ENCODE results near the gene NTF3.

Gene NTF3

GRCh38 chr12:5432011-5432400, at the start of gene NTF3:
TSS of gene NTF3 (plus strand) at chr12:5432108. CDS start at chr12:5432325, 217 bp downstream.
- H3K4me3 ChIP-seq (ENCODE audit: low read depth, low read length), result no peak within 1 kb of the TSS
- no peak for TF ChIP-seq CTCF (conservative IDR thresholded peaks at IDR 0.05; ENCODE audit: low read depth, low read length)
- peak; percentile 11 for DNase-seq (ENCODE audit: low read depth)

DNA sequence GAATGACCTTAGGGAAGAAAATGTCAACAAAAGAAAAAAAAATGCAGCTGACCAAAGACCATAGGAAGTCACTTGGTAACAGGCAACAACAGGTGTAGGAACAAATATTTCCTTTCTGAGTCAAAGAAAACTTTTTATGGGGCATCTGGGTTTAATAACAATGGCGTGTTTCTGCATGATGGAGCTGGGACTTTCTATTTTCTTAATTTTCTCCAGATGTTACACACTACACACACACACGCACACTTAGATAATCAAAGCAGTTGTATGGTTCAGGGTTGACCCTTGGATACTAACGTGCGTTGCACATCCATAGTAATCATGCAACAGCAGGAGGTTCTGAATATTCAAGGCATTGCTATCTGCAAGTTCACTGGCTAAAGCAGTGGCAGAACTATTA, 47.9 kb upstream of the NTF3 start:
- no peak for TF ChIP-seq CTCF (conservative IDR thresholded peaks at IDR 0.05; ENCODE audit: low read depth, low read length)

DNA sequence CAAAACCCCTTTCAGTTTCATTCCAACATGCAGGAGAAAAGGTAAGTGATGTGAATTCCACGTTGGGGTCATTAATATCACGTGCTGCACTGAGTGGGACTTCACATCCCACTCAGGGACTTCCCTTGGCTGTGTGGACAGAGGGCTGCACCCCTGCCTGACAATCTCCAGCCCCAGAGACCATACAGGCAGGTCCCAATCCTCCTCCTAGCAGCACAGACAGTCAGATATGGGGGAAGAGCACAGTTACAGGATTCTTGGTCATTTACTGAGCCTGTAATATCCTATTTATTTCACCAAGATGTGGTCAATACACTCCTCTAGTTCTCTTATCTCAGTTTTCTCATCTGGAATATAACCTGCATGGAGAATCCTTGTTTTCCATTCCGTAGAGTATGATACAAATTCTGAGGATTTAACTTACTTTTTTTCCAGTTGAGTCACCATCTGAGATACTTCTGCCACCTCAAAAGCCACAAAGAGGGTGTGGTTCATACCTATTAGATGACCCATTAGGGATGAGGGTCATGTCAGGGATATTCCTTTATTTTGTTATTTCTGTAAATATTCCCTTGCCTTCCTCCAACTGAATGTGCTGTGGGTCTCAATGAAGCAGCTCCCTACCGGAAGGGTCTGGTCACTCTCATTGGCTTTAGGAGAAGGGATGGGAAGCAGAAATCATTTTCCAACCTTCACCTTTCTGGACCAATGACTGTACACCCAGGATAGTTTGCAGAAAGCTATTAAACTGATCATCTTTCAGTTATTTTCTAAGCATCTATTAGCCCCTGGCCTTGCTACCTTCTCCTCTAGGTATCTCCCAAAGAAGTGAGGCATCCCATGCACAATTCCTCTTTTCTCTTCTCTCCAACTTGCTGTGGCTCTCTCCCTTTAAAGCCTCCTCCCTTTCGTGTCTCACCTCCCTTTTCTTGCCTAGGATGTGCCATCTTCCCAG, 43.0 kb upstream of the NTF3 start:
- H3K4me3 ChIP-seq (ENCODE audit: low read depth, low read length), result no peak overlapping the region
- no peak for TF ChIP-seq CTCF (conservative IDR thresholded peaks at IDR 0.05; ENCODE audit: low read depth, low read length)
- no peak for DNase-seq (ENCODE audit: low read depth)

More for the DNA sequence above, 47.9 kb upstream of the NTF3 start:
- H3K4me3 ChIP-seq (ENCODE audit: low read depth, low read length), result no peak overlapping the region
- DNase-seq (ENCODE audit: low read depth), result no peak

- H3K4me3 ChIP-seq (ENCODE audit: low read depth, low read length), result no peak overlapping the region
- DNase-seq (ENCODE audit: low read depth), result no peak
- TF ChIP-seq CTCF (conservative IDR thresholded peaks at IDR 0.05; ENCODE audit: low read depth, low read length), result no peak
Observed at GRCh38 chr12:5390174-5390799, 41.6 kb upstream of the NTF3 start.

- no peak for DNase-seq (ENCODE audit: low read depth)
- no peak overlapping the region for H3K4me3 ChIP-seq (ENCODE audit: low read depth, low read length)
- no peak for TF ChIP-seq CTCF (conservative IDR thresholded peaks at IDR 0.05; ENCODE audit: low read depth, low read length)
Observed at GRCh38 chr12:5391653-5392052, 40.3 kb upstream of the NTF3 start.

DNA sequence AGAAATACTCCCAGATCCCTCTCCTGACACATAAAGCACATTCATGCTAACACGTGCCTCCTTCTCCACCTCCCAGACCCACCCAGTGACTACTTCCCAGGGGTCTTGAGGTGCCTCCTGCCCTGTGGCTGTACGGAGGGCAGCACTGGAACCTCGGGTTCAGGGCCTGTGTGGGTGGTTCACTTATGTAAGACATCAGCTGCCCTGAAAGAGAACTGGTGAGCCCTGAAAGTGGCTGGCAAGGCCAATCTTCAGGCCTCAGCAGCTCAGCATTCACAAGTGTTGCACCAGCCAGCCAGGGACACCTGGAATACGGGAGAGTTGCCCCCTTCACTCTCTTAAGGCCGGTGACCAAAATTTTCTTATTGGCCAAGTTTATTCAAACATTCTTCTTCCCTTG, 38.9 kb upstream of the NTF3 start:
- H3K4me3 ChIP-seq (ENCODE audit: low read depth, low read length), result no peak overlapping the region
- DNase-seq (ENCODE audit: low read depth), result no peak
- no peak for TF ChIP-seq CTCF (conservative IDR thresholded peaks at IDR 0.05; ENCODE audit: low read depth, low read length)
